ENCODE data around the gene FAM204A.

The FAM204A gene

DNA sequence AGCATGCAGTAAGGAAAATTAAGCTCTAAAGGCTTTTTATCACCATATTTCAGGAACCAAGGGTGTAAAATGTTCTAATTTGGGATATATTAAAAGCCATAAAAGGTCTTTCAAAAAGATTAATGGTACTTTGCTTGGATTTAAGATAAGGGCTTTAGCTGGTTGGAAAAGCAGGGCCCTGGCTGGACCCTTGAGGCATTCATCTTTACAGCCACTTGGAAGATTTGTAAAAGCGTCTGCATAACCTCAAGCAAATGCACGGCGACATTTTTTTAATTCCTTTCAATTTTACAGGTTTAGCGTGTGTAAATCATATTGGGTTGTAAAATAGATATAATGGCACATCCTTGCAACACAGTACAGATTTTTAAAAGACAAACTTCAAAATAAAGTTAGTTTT, 27.2 kb downstream of the FAM204A start:
- TF ChIP-seq CTCF (IDR thresholded peaks at IDR 0.05), result no peak
- Histone ChIP-seq H3K9me3 (no peaks in the 10 kb centered on the region), H3K27me3 (no peaks in the 10 kb centered on the region), H3K4me3 (ENCODE audit: low read depth in 1 of 2, low read length in 1 of 2) (no peak overlapping the region), H3K36me3 (peaks cover 54% of the 10 kb centered on the region), H3K4me1 (ENCODE audit: control insufficient read depth in 1 of 2, insufficient read depth in 1 of 2, low read depth in 1 of 2, low read length in 1 of 2) (no peaks in the 10 kb centered on the region), H3K27ac (no peak overlapping the region)

GRCh38 chr10:118311505-118311904, 30.6 kb downstream of the FAM204A start:
- Histone ChIP-seq H3K27me3 (no peaks in the 10 kb centered on the region), H3K27ac (no peak overlapping the region), H3K9me3 (no peaks in the 10 kb centered on the region), H3K4me1 (ENCODE audit: control insufficient read depth in 1 of 2, insufficient read depth in 1 of 2, low read depth in 1 of 2, low read length in 1 of 2) (no peaks in the 10 kb centered on the region), H3K4me3 (ENCODE audit: low read depth in 1 of 2, low read length in 1 of 2) (no peak overlapping the region), H3K36me3 (peaks cover 70% of the 10 kb centered on the region)
- TF ChIP-seq CTCF (IDR thresholded peaks at IDR 0.05), result no peak

DNA sequence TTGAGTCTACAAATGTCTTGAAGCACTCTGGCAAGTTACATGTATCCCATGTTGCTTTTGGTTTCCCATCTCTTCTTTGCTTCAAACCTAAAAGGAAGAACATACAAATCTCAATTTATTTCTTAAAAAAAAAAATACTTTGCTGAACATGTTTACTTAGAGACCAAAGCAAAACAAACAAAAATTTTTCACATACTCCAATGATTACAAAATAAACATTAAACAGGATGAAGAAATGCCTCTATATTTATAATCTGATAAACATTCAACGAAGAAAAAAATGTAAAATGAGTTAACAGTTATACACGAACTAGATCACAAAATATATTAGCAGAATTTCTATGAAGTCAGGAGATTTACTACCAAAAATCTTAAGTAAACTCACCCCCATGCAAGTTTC, 31.3 kb downstream of the FAM204A start:
- Histone ChIP-seq H3K4me3 (ENCODE audit: low read depth in 1 of 2, low read length in 1 of 2) (no peak overlapping the region), H3K9me3 (no peaks in the 10 kb centered on the region), H3K4me1 (ENCODE audit: control insufficient read depth in 1 of 2, insufficient read depth in 1 of 2, low read depth in 1 of 2, low read length in 1 of 2) (no peaks in the 10 kb centered on the region), H3K27ac (no peak overlapping the region), H3K36me3 (peaks cover 72% of the 10 kb centered on the region), H3K27me3 (no peaks in the 10 kb centered on the region)
- TF ChIP-seq CTCF (IDR thresholded peaks at IDR 0.05), result no peak

- Histone ChIP-seq H3K4me1 (ENCODE audit: control insufficient read depth in 1 of 2, insufficient read depth in 1 of 2, low read depth in 1 of 2, low read length in 1 of 2) (no peaks in the 10 kb centered on the region), H3K4me3 (ENCODE audit: low read depth in 1 of 2, low read length in 1 of 2) (no peak overlapping the region), H3K36me3 (peaks cover 79% of the 10 kb centered on the region), H3K27ac (no peak overlapping the region), H3K27me3 (no peaks in the 10 kb centered on the region), H3K9me3 (no peaks in the 10 kb centered on the region)
- no peak for TF ChIP-seq CTCF (IDR thresholded peaks at IDR 0.05)
These were observed 32.2 kb downstream of the FAM204A start for GRCh38 chr10:118309911-118310310.

- Histone ChIP-seq H3K4me1 (ENCODE audit: control insufficient read depth in 1 of 2, insufficient read depth in 1 of 2, low read depth in 1 of 2, low read length in 1 of 2) (no peaks in the 10 kb centered on the region), H3K27me3 (no peaks in the 10 kb centered on the region), H3K9me3 (no peaks in the 10 kb centered on the region), H3K36me3 (peaks cover 76% of the 10 kb centered on the region), H3K4me3 (ENCODE audit: low read depth in 1 of 2, low read length in 1 of 2) (no peak overlapping the region), H3K27ac (no peak overlapping the region)
- TF ChIP-seq CTCF (IDR thresholded peaks at IDR 0.05), result no peak
These were observed 33.5 kb downstream of the FAM204A start for GRCh38 chr10:118308664-118309063.

- no peak for TF ChIP-seq CTCF (IDR thresholded peaks at IDR 0.05)
- H3K27me3 ChIP-seq, result no peaks in the 10 kb centered on the region
- H3K36me3 ChIP-seq, result peaks cover 70% of the 10 kb centered on the region
- no peaks in the 10 kb centered on the region for H3K9me3 ChIP-seq
- no peaks in the 10 kb centered on the region for H3K4me1 ChIP-seq (ENCODE audit: control insufficient read depth in 1 of 2, insufficient read depth in 1 of 2, low read depth in 1 of 2, low read length in 1 of 2)
- no peak overlapping the region for H3K27ac ChIP-seq
- H3K4me3 ChIP-seq (ENCODE audit: low read depth in 1 of 2, low read length in 1 of 2), result no peak overlapping the region
These were observed 34.3 kb downstream of the FAM204A start for GRCh38 chr10:118307859-118308258.
